Activated CD4-positive, alpha-beta memory T cell treated with anti-CD3 and anti-CD28 coated beads for 36 hours (primary cell): ENCODE results near the gene DDX25. TPM values are rescaled to one million over a fixed set of nuclear protein-coding genes. Genes with fewer than 3 reads are reported as not detected.

Experiments
- CTCF ChIA-PET: fragments of 350-600 bp; sonication (Branson Sonifier 250); formaldehyde crosslinking; loops from one replicate; lab custom pipeline; 2021; ENCODE audit warnings: antibody characterized with exemption, inconsistent platforms; lab: Charles Lee
- POLR2A ChIA-PET: fragments of 350-600 bp; sonication (Branson Sonifier 250); formaldehyde crosslinking; loops from one replicate; lab custom pipeline; 2021; ENCODE audit warnings: antibody characterized with exemption; lab: Charles Lee
- DNase-seq: peaks from one replicate; pipeline ENCODE4 v3.0.0-alpha.2; 2020
- H3K27ac Mint-ChIP-seq: one replicate; pipeline ENCODE4 v1.8.0; 2021; ENCODE audit warnings: mixed read lengths
- H3K27me3 Mint-ChIP-seq: one replicate; pipeline ENCODE4 v1.8.0; 2021; ENCODE audit warnings: mixed read lengths
- H3K36me3 Mint-ChIP-seq: one replicate; pipeline ENCODE4 v1.8.0; 2021; ENCODE audit warnings: mixed read lengths
- H3K4me1 Mint-ChIP-seq: one replicate; pipeline ENCODE4 v1.8.0; 2021; ENCODE audit warnings: low read depth, mixed read lengths
- H3K4me3 Mint-ChIP-seq: one replicate; pipeline ENCODE4 v1.8.0; 2021; ENCODE audit warnings: mild to moderate bottlenecking, mixed read lengths
- H3K9me3 Mint-ChIP-seq: one replicate; pipeline ENCODE4 v1.8.0; 2021; ENCODE audit warnings: mixed read lengths
- intact Hi-C: fragments of 100-400 bp; cut with micrococcal nuclease; formaldehyde crosslinking; loops from one replicate; pipeline ENCODE4 v1.15.1; 2023
- total RNA-seq, 2 experiments: library from RNA; stranded (reverse); gene quantifications; one replicate each; pipeline ENCODE4 v1.2.3, GENCODE V29; 2021

DDX25 gene
- total RNA-seq, 2 experiments from 2014 or later: not detected

DNA sequence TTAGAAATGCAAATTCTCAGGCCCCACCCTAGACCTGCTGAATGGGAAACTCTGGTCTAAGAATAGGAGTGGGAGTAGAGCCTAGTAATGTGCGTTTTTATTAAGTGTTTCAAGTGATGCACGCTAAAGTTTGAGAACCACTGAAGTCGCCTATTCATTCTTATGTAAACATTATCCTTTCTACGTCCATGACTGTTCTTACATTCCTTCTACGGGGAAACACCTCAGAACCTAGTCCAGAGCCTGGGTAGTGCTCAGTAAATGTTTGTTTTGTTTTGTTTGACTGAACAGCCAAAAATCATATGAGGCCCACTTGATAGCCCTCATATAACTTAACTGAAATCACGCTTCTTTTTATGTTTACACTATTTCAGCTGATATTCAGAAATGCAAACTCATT is 71.3 kb downstream of the DDX25 start:
- ChIA-PET CTCF (no interaction called here), POLR2A (no interaction called here)
- no peak for DNase-seq
- intact Hi-C loops: no loop called here
- Mint-ChIP-seq H3K27me3 (no peaks in the 10 kb centered on the region), H3K9me3 (no peaks in the 10 kb centered on the region), H3K4me1 (no peaks in the 10 kb centered on the region), H3K4me3 (no peak overlapping the region), H3K36me3 (no peaks in the 10 kb centered on the region), H3K27ac (no peak overlapping the region)

DNA sequence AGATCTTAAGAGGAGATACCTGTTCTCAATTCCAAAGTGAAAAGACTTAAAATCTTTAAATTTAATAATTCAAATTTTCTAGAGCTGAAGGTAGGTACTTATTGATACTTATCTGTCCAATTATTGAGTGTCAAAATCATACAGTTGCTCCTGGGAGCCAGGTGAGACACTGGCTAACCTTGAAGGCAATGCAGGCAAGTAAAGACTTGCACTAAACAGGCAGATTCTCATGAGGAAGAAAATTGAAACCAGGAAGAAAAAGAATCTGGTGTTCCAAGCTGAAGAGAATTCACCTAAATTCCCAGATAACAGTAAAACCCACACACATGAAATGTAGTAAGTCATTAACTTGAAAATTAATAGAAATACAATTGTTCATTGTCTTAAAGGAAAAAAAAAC is 71.8 kb downstream of the DDX25 start:
- no peak for DNase-seq
- POLR2A ChIA-PET: no interaction called here
- H3K36me3 Mint-ChIP-seq: no peaks in the 10 kb centered on the region

DNA sequence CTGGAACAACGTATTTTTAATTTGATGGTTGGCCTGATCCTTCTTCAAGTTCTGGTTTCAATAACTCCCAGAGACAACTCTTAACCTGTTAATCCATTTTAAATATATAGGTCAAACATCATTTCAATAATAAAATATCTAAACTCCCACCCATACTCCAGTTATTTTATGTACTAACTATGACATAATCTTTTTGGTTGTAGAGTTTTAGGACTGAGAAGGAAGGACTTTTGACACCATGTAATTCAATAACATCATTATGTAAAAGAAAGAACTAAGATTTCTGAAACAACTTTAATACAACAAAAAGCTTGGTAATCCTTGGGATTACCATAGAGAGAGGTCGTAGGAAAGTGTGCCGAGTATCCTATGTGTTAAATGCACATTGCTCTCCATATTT is 73.0 kb downstream of the DDX25 start:
- Mint-ChIP-seq H3K4me3 (no peak overlapping the region), H3K9me3 (no peaks in the 10 kb centered on the region), H3K27me3 (no peaks in the 10 kb centered on the region), H3K4me1 (no peaks in the 10 kb centered on the region), H3K36me3 (no peaks in the 10 kb centered on the region), H3K27ac (no peak overlapping the region)
- CTCF ChIA-PET: no interaction called here
- no peak for DNase-seq
- POLR2A ChIA-PET: no interaction called here
- intact Hi-C loops: no loop called here

More for the DNA sequence above, 71.8 kb downstream of the DDX25 start:
- Mint-ChIP-seq H3K27me3 (no peaks in the 10 kb centered on the region), H3K9me3 (no peaks in the 10 kb centered on the region), H3K4me1 (no peaks in the 10 kb centered on the region), H3K27ac (no peak overlapping the region), H3K4me3 (no peak overlapping the region)
- CTCF ChIA-PET: no interaction called here
- intact Hi-C loops: no loop called here

DNA sequence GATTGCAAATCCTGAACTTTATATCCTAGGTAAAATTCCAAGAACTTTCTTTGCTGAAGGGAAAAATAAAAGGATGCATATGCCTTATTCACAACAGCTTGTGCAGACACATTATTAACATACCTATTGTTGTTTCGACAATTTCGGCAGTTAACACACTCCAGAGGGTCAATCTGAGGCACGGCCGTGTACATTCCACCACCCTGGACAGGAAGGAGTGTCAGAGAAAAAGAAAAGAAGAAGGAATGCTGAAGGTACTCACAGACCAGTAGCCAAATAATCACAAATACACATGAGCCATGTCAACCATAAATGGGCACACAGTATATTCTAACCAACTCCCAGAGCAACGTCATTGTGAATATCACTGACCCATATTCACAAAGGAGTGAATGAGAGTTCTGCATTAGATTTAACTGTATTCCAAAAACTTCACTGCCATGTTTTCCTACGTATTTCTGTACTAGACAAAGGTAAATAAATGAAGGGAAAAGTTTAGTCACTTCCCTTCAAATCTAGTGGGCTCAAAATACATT is 73.9 kb downstream of the DDX25 start:
- H3K36me3 Mint-ChIP-seq: no peaks in the 10 kb centered on the region
- CTCF ChIA-PET: no interaction called here
- DNase-seq: no peak
- H3K4me1 Mint-ChIP-seq: no peaks in the 10 kb centered on the region
- H3K4me3 Mint-ChIP-seq: no peak overlapping the region
- no peaks in the 10 kb centered on the region for H3K9me3 Mint-ChIP-seq
- intact Hi-C loops: no loop called here
- no peaks in the 10 kb centered on the region for H3K27me3 Mint-ChIP-seq
- POLR2A ChIA-PET: no interaction called here
- H3K27ac Mint-ChIP-seq: no peak overlapping the region

Other genes with a start within 250 kb of the DDX25 start
- not detected for gene ACRV1, start 223.7 kb upstream of the DDX25 start, total RNA-seq
- gene PATE1, start 158.2 kb upstream of the DDX25 start, total RNA-seq: not detected
- gene PATE2, start 125.7 kb upstream of the DDX25 start, total RNA-seq: not detected
- not detected for gene PATE3, start 116.4 kb upstream of the DDX25 start, total RNA-seq
- gene PATE4, start 71.2 kb upstream of the DDX25 start, total RNA-seq: not detected
- 1 to 10 TPM; 8.2 to 8.3 TPM for gene HYLS1, start 16.8 kb upstream of the DDX25 start, total RNA-seq
- 10 to 100 TPM; 20.1 to 22.9 TPM for gene PUS3, start 1.3 kb upstream of the DDX25 start, total RNA-seq
- not detected for gene VSIG10L2, start 41.5 kb downstream of the DDX25 start, total RNA-seq
- 1 to 10 TPM; 2.5 to 2.7 TPM for gene CDON, start 158.4 kb downstream of the DDX25 start, total RNA-seq